K562 (cell line): ENCODE measurements around the gene VHLL. TPM values are rescaled to one million over a fixed set of nuclear protein-coding genes. Genes with fewer than 3 reads are reported as not detected.

Experiments used
- ATAC-seq: fragments of 200-7000 bp; cut with Tn5 transposase; 3 replicates; pipeline ENCODE4 v1.9.1; 2020; ENCODE audit warnings: moderate library complexity
- BruUV-seq: library from RNA; stranded (reverse); fragments of 400-500 nt; replicated peaks from 2 replicates; lab custom pipeline; 2021; lab: Mats Ljungman, UMichigan
- CTCF ChIA-PET: fragments of 300-600 bp; formaldehyde crosslinking; extraction: SDS; loops from one replicate; lab custom pipeline; 2021; ENCODE audit warnings: low intra/inter-chr PET ratio; lab: Yijun Ruan, JAX
- POLR2A ChIA-PET: fragments of 300-600, 350-650 bp; sonication (Branson Sonifier 250); formaldehyde crosslinking; extraction: SDS; loops from one replicate; lab custom pipeline; 2021; ENCODE audit warnings: antibody characterized with exemption, inconsistent platforms; lab: Yijun Ruan, JAX
- DNase-seq, 4 experiments: peaks; one replicate each; pipeline versions ENCODE4 v3.0.0 to v3.0.0-alpha.2; 2011 to 2018; ENCODE audit warnings: low spot score in 3 of 4, mixed read lengths in 3 of 4; ENCODE audit errors: extremely low read depth in 1 of 4
- FAIRE-seq: peaks from 2 replicates; lab custom pipeline; 2011; peaks lifted over from hg19 to GRCh38; lab: Jason Lieb, UNC
- H2AFZ ChIP-seq: 2 replicates; pipeline ENCODE4 v1.6.0; 2011; ENCODE audit warnings: low read depth, low read length, control low read depth, inconsistent platforms
- H3K27ac ChIP-seq: fragments of 200-600 bp; 3 replicates; pipeline ENCODE4 v1.8.0; 2011; ENCODE audit warnings: low read depth, mild to moderate bottlenecking, control low read depth, inconsistent platforms, low read length, moderate library complexity, mixed read lengths; ENCODE audit errors: extremely low read depth
- H3K27me3 ChIP-seq, 2 experiments: fragments of 300-600 bp in 1 of 2; 2 replicates in 1 of 2; 3 replicates in 1 of 2; pipeline versions ENCODE4 v1.6.0 to v1.8.0; 2011; ENCODE audit warnings: inconsistent platforms in 2 of 2, low read length in 2 of 2, mild to moderate bottlenecking in 1 of 2, mixed read lengths in 1 of 2, moderate library complexity in 1 of 2; ENCODE audit not compliant: control insufficient read depth in 2 of 2, insufficient read depth in 2 of 2
- H3K36me3 ChIP-seq: fragments of 300-600 bp; 3 replicates; pipeline ENCODE4 v1.8.0; 2011; ENCODE audit warnings: mild to moderate bottlenecking, low read length, inconsistent platforms; ENCODE audit not compliant: control insufficient read depth, insufficient read depth
- H3K4me1 ChIP-seq, 2 experiments: fragments of 200-600 bp in 1 of 2; replicated peaks in 1 of 2; 2 replicates in 1 of 2; 3 replicates in 1 of 2; pipeline versions ENCODE4 v1.5.1 to v1.8.0; 2011; ENCODE audit warnings: inconsistent platforms in 2 of 2, low read length in 2 of 2, mild to moderate bottlenecking in 1 of 2, mixed read lengths in 1 of 2, moderate library complexity in 1 of 2; ENCODE audit not compliant: control insufficient read depth in 2 of 2, insufficient read depth in 2 of 2
- H3K4me2 ChIP-seq: 2 replicates; pipeline ENCODE4 v1.6.1; 2011; ENCODE audit warnings: low read length, control low read depth, inconsistent platforms, mixed read lengths; ENCODE audit not compliant: insufficient read depth
- H3K4me3 ChIP-seq: fragments of 200-600 bp; sonication (generic), shearing (Covaris generic); 2 replicates; pipeline ENCODE4 v1.5.1; 2016; ENCODE audit warnings: control low read depth, inconsistent platforms
- H3K79me2 ChIP-seq: fragments of 200-600 bp; 3 replicates; pipeline ENCODE4 v1.8.0; 2011; ENCODE audit warnings: low read length, inconsistent platforms; ENCODE audit not compliant: control insufficient read depth, insufficient read depth
- H3K9ac ChIP-seq, 2 experiments: 2 replicates each; pipeline versions ENCODE4 v1.6.0 to v1.6.1; 2011; ENCODE audit warnings: low read depth in 2 of 2, low read length in 2 of 2, control low read depth in 1 of 2, inconsistent platforms in 1 of 2, mild to moderate bottlenecking in 1 of 2, mixed read lengths in 1 of 2; ENCODE audit not compliant: insufficient read depth in 1 of 2
- H3K9me1 ChIP-seq: one replicate; pipeline ENCODE4 v1.6.0; 2011; ENCODE audit warnings: inconsistent platforms, mild to moderate bottlenecking, low read length, moderate library complexity; ENCODE audit not compliant: control insufficient read depth, insufficient read depth
- H3K9me3 ChIP-seq: replicated peaks from 2 replicates; pipeline ENCODE4 v1.5.1; 2011; ENCODE audit warnings: low read depth, low read length, inconsistent platforms; ENCODE audit not compliant: control insufficient read depth, insufficient read depth
- H4K20me1 ChIP-seq: replicated peaks from 2 replicates; pipeline ENCODE4 v1.6.1; 2011; ENCODE audit warnings: low read length, inconsistent platforms, mixed read lengths; ENCODE audit not compliant: control insufficient read depth, insufficient read depth
- CBFA2T2 ChIP-seq: fragments of 450-650 bp; conservative IDR thresholded peaks from 2 replicates; pipeline ENCODE4 v1.6.1; 2017; ENCODE audit warnings: mild to moderate bottlenecking
- CCNT2 ChIP-seq: IDR thresholded peaks from 2 replicates; pipeline ENCODE4 v1.6.1; 2011; ENCODE audit warnings: borderline replicate concordance, low read depth, mild to moderate bottlenecking, moderate library complexity, mixed read lengths, low read length; ENCODE audit not compliant: insufficient read length; ENCODE audit errors: extremely low read depth
- CREBBP ChIP-seq: IDR thresholded peaks from one replicate; pipeline ENCODE4 v1.6.1; 2012; ENCODE audit warnings: low read depth, mild to moderate bottlenecking, control low read depth, inconsistent platforms, low read length
- DNMT1 ChIP-seq: fragments of 450-650 bp; IDR thresholded peaks from 2 replicates; pipeline ENCODE4 v1.6.1; 2016; ENCODE audit warnings: antibody characterized with exemption, mild to moderate bottlenecking
- EP400 ChIP-seq: fragments of 450-650 bp; IDR thresholded peaks from 2 replicates; pipeline ENCODE4 v1.6.1; 2017; ENCODE audit warnings: antibody characterized with exemption, mild to moderate bottlenecking, moderate library complexity
- FOXA1 ChIP-seq: fragments of 450-650 bp; IDR thresholded peaks from 2 replicates; pipeline ENCODE4 v1.6.1; 2016; ENCODE audit warnings: mild to moderate bottlenecking, borderline replicate concordance
- HOMEZ ChIP-seq: fragments of 250-450 bp; sonication (Bioruptor Pico); IDR thresholded peaks from 2 replicates; pipeline ENCODE4 v1.4.0; 2020; ENCODE audit warnings: mild to moderate bottlenecking, moderate library complexity
- MTA2 ChIP-seq: fragments of 450-650 bp; IDR thresholded peaks from 2 replicates; pipeline ENCODE4 v1.6.1; 2016; ENCODE audit warnings: low read depth
- PRDM10 ChIP-seq: fragments of 450-650 bp; IDR thresholded peaks from 2 replicates; pipeline ENCODE4 v1.6.1; 2018; ENCODE audit not compliant: partially characterized antibody
- SNAPC5 ChIP-seq: fragments of 250-450 bp; sonication (Bioruptor Pico); IDR thresholded peaks from 2 replicates; pipeline ENCODE4 v1.8.0; 2021; ENCODE audit warnings: moderate library complexity, mild to moderate bottlenecking, inconsistent platforms
- ZNF23 ChIP-seq: fragments of 250-450 bp; sonication (Bioruptor Pico); IDR thresholded peaks from 2 replicates; pipeline ENCODE4 v1.4.0; 2020; ENCODE audit warnings: mild to moderate bottlenecking
- ZNF408 ChIP-seq: fragments of 250-450 bp; sonication (Bioruptor Pico); IDR thresholded peaks from 2 replicates; pipeline ENCODE4 v1.4.0; 2020; ENCODE audit warnings: low read depth, mild to moderate bottlenecking, moderate library complexity
- WGBS: fragments of 100-300 bp; shearing (Covaris generic); methylation state at CpG from one replicate; pipeline ENCODE4 v1.1.6; 2016; ENCODE audit warnings: low coverage, mixed read lengths; ENCODE audit not compliant: insufficient coverage; ENCODE audit errors: missing lambda C conversion rate; 5-methylcytosine and 5-hydroxymethylcytosine counted together
- in situ Hi-C: fragments of 300-500 bp; cut with MboI; formaldehyde crosslinking; loops from 4 replicates; pipeline ENCODE4 v1.15.0; 2018; ENCODE audit warnings: inconsistent platforms, mixed read lengths
- intact Hi-C: fragments of 100-400 bp; cut with micrococcal nuclease; formaldehyde crosslinking; loops from 2 replicates; pipeline ENCODE4 v1.14.2; 2022
- polyA plus RNA-seq, 8 experiments: library from polyadenylated mRNA; depleted of rRNA in 4 of 8; stranded (reverse) in 5 of 8; unstranded in 3 of 8; fragments of >200 nt; fragmentation: Nextera tagmentation in 2 of 8; fragmentation: Illumina TruSeq in 1 of 8; extraction: Ambion mirVana in 2 of 8; extraction: Trizol in 1 of 8; gene quantifications; 2 replicates each; pipeline versions ENCODE4 v1.2.1 to v1.2.3, GENCODE V29; 2011 to 2014; ENCODE audit warnings: inconsistent platforms in 1 of 8, missing spikeins in 1 of 8
- total RNA-seq, 7 experiments: library from RNA; depleted of rRNA in 6 of 7; stranded (reverse); fragments of >200 nt in 6 of 7; fragmentation: Illumina TruSeq in 2 of 7; extraction: Trizol in 2 of 7; gene quantifications; 2 replicates each; pipeline versions ENCODE4 v1.2.1 to v1.2.3, GENCODE V29; 2011 to 2021; ENCODE audit warnings: low replicate concordance in 1 of 7

Gene VHLL
- total and polyA plus RNA-seq, 9 of the 15 experiments (the other 6 are each of a cell fraction or from before 2014, with no cell fraction given), result not detected

- DNase-seq (no peak), ATAC-seq (no peak), FAIRE-seq (no peak)
- no peak overlapping the region for H2AFZ ChIP-seq
- no peak overlapping the region for H3K4me2 ChIP-seq
- no peaks in the 10 kb centered on the region for H3K9me1 ChIP-seq
- H3K9ac ChIP-seq, result no peak overlapping the region
- no peaks in the 10 kb centered on the region for H4K20me1 ChIP-seq
- intact Hi-C loops (no loop called here), in situ Hi-C loops (no loop called here)
- no peak for TF ChIP-seq PRDM10
- TF ChIP-seq HOMEZ (CRISPR knock-in tag), result no peak
- TF ChIP-seq ZNF23 (CRISPR knock-in tag), result no peak
- TF ChIP-seq EP400, result no peak
- TF ChIP-seq DNMT1, result no peak
- TF ChIP-seq FOXA1, result no peak
- no peak for TF ChIP-seq ZNF408
- no peak for TF ChIP-seq MTA2
- no peak for TF ChIP-seq SNAPC5 (CRISPR knock-in tag)
- no peak for TF ChIP-seq CBFA2T2
- TF ChIP-seq CREBBP, result no peak
- TF ChIP-seq CCNT2, result no peak
- H3K9me3 ChIP-seq, result no peaks in the 10 kb centered on the region
- peaks cover 92% of the 10 kb centered on the region for H3K36me3 ChIP-seq
- CTCF ChIA-PET, result interaction anchor here (1.6 to 1.8 kb wide), 2 partner anchors 174 to 230 kb away, joined by 6 to 8 read pairs; no protein-coding TSS in a partner anchor
- no peaks in the 10 kb centered on the region for H3K4me1 ChIP-seq
- BruUV-seq, result no TSS peak
- no peak overlapping the region for H3K27ac ChIP-seq
- WGBS, result 92% methylated on average over 3 of the region's 3 CpGs
- no peak overlapping the region for H3K4me3 ChIP-seq
- POLR2A ChIA-PET, result interaction anchor here (0.9 kb wide), 1 partner anchor 13 kb away, joined by 3 read pairs; no protein-coding TSS in a partner anchor
- H3K27me3 ChIP-seq, result no peaks in the 10 kb centered on the region
- H3K79me2 ChIP-seq, result no peaks in the 10 kb centered on the region; the same call in 2 of the 3 replicates
Measured at GRCh38 chr1:156320560-156320959, 21.5 kb upstream of the VHLL start.
